ENCODE data around the gene SGPL1. TPM values are rescaled to one million over a fixed set of nuclear protein-coding genes. Genes with fewer than 3 reads are reported as not detected.

Gene SGPL1
- total and polyA plus RNA-seq, 2 of the 8 experiments (the other 6 are each of a cell fraction or from before 2014, with no cell fraction given): 20.5 to 51.6 TPM

GRCh38 chr10:70850097-70850496 is 34.3 kb downstream of the SGPL1 start:
- Histone ChIP-seq H4K91ac (replicated peaks; ENCODE audit: insufficient read length, low read length) (no peak overlapping the region), H3K4me3 (ENCODE audit: extremely low read depth in 1 of 4, insufficient read depth in 2 of 4, low read depth in 3 of 4, low read length in 4 of 4) (no peak overlapping the region), H3K9me3 (ENCODE audit: insufficient read depth in 2 of 2, low read depth in 1 of 2, low read length in 1 of 2) (no peaks in the 10 kb centered on the region), H3K23me2 (ENCODE audit: low read depth, low read length) (no peaks in the 10 kb centered on the region), H2AK5ac (ENCODE audit: low read depth, low read length) (no peak overlapping the region), H4K5ac (ENCODE audit: insufficient read length, low read depth, low read length) (no peak overlapping the region), H4K8ac (ENCODE audit: extremely low read depth, insufficient read depth, low read length) (no peak overlapping the region), H3K4me1 (replicated peaks in 1 of 4; ENCODE audit: control insufficient read depth in 3 of 4, insufficient read depth in 4 of 4, low read length in 3 of 4) (no peaks in the 10 kb centered on the region), H3K18ac (ENCODE audit: extremely low read depth, low read length) (no peak overlapping the region), H3K9ac (replicated peaks in 1 of 4; ENCODE audit: extremely low read depth in 1 of 4, low read depth in 3 of 4, low read length in 3 of 4) (no peak overlapping the region), H3K4me2 (ENCODE audit: insufficient read depth in 1 of 2, low read depth in 2 of 2, low read length in 2 of 2) (no peak overlapping the region), H3K27me3 (replicated peaks in 1 of 4; ENCODE audit: control insufficient read depth in 3 of 4, extremely low read depth in 1 of 4, insufficient read depth in 3 of 4, low read length in 3 of 4) (no peaks in the 10 kb centered on the region), H2BK120ac (replicated peaks; ENCODE audit: low read depth, low read length) (no peak overlapping the region), H4K20me1 (replicated peaks in 1 of 2; ENCODE audit: control insufficient read depth in 1 of 2, insufficient read depth in 2 of 2, low read length in 2 of 2) (peaks cover 0 to 2% of the 10 kb centered on the region in 2 experiments), H3K36me3 (ENCODE audit: control insufficient read depth in 2 of 4, insufficient read depth in 4 of 4, low read length in 3 of 4) (peaks cover 2 to 35% (median 17%) of the 10 kb centered on the region in 4 experiments; a peak in 7 of 8 replicates), H2BK15ac (ENCODE audit: low read length) (no peak overlapping the region), H2BK5ac (ENCODE audit: low read depth, low read length) (no peak overlapping the region), H3K79me1 (ENCODE audit: low read depth, low read length) (no peaks in the 10 kb centered on the region; the same call in 1 of the 2 replicates), H3K4ac (replicated peaks; ENCODE audit: insufficient read length, low read depth, low read length) (no peak overlapping the region), H3K23ac (ENCODE audit: insufficient read length) (no peak overlapping the region), H3K56ac (replicated peaks; ENCODE audit: insufficient read length, low read depth, low read length) (no peak overlapping the region), H3K79me2 (ENCODE audit: control insufficient read depth in 1 of 2, insufficient read depth in 2 of 2, low read length in 2 of 2) (no peaks in the 10 kb centered on the region), H3K27ac (ENCODE audit: low read depth, low read length) (no peak overlapping the region), H3K14ac (ENCODE audit: insufficient read length) (no peak overlapping the region), H2AFZ (ENCODE audit: low read length) (no peak overlapping the region), H2BK12ac (ENCODE audit: low read depth, low read length) (no peak overlapping the region), H2BK20ac (ENCODE audit: low read length) (no peak overlapping the region)
- DNase-seq (ENCODE audit: low read depth in 1 of 2, low spot score in 2 of 2): no peak
- WGBS, 2 experiments (ENCODE audit: extremely low coverage in 1 of 2, insufficient coverage in 1 of 2, insufficient read length in 1 of 2, insufficient replicate concordance in 2 of 2, low coverage in 1 of 2, low lambda C conversion rate in 2 of 2, missing lambda C conversion rate in 1 of 2): 86% methylated on average over 3 of the region's 3 CpGs; no CpG with 5 or more reads in 1 of the 2 experiments
- CTCF ChIA-PET (ENCODE audit: partially characterized antibody): interaction anchor here (0.6 kb wide), 1 partner anchor 43 kb away, joined by 4 read pairs; no protein-coding TSS in a partner anchor
- no peak for FAIRE-seq
- POLR2A ChIA-PET (ENCODE audit: partially characterized antibody): no interaction called here
- TF ChIP-seq CTCF (IDR thresholded peaks at IDR 0.05; ENCODE audit: control extremely low read depth in 1 of 3, insufficient read depth in 1 of 3, low read depth in 1 of 3, low read length in 3 of 3) (no peak), CBX8 (IDR thresholded peaks at IDR 0.05; ENCODE audit: borderline replicate concordance, low read depth, low read length) (no peak), CHD2 (IDR thresholded peaks at IDR 0.05; ENCODE audit: low read length) (no peak), SAP30 (IDR thresholded peaks at IDR 0.05; ENCODE audit: insufficient read depth, insufficient replicate concordance, low read length) (no peak), SP4 (IDR thresholded peaks at IDR 0.05; ENCODE audit: low read length) (no peak), MAFK (IDR thresholded peaks at IDR 0.05; ENCODE audit: low read depth, low read length) (no peak), BACH1 (IDR thresholded peaks at IDR 0.05; ENCODE audit: low read length) (no peak), BRCA1 (IDR thresholded peaks at IDR 0.05; ENCODE audit: low read depth, low read length) (no peak), KDM1A (IDR thresholded peaks at IDR 0.05; ENCODE audit: borderline replicate concordance, low read length) (no peak), EGR1 (IDR thresholded peaks at IDR 0.05; ENCODE audit: borderline replicate concordance, low read depth, low read length) (no peak), SP1 (IDR thresholded peaks at IDR 0.05; ENCODE audit: low read depth, low read length) (no peak), RXRA (IDR thresholded peaks at IDR 0.05; ENCODE audit: insufficient read depth, low read depth, low read length) (no peak), CEBPB (IDR thresholded peaks at IDR 0.05; ENCODE audit: low read depth, low read length) (no peak)
